Gastroesophageal sphincter (tissue), 3 donors: ENCODE measurements around the gene TAX1BP3.

Experiments used
- CTCF ChIP-seq, 4 experiments: fragments of 200-600 bp in 2 of 4; fragments of 450-650 bp in 2 of 4; sonication (generic) in 1 of 4; IDR thresholded peaks; one replicate each; pipeline ENCODE4 v1.5.1; 2017 to 2019; ENCODE audit warnings: antibody characterized with exemption in 4 of 4, mild to moderate bottlenecking in 2 of 4, moderate library complexity in 2 of 4
- EP300 ChIP-seq: sonication (generic); formaldehyde crosslinking; IDR thresholded peaks from one replicate; pipeline ENCODE4 v1.6.1; 2017; ENCODE audit warnings: antibody characterized with exemption, mild to moderate bottlenecking
- POLR2A ChIP-seq, 2 donors: fragments of 450-650 bp; IDR thresholded peaks; one replicate each; pipeline ENCODE4 v1.6.1; 2017; ENCODE audit warnings: antibody characterized with exemption in 2 of 2, mild to moderate bottlenecking in 2 of 2, moderate library complexity in 1 of 2
- POLR2AphosphoS5 ChIP-seq: sonication (generic); formaldehyde crosslinking; IDR thresholded peaks from one replicate; pipeline ENCODE4 v1.6.1; 2017; ENCODE audit warnings: antibody characterized with exemption

- TF ChIP-seq CTCF (IDR thresholded peaks at IDR 0.05) = no peak
- no peak for TF ChIP-seq POLR2AphosphoS5
- TF ChIP-seq POLR2A (IDR thresholded peaks at IDR 0.05) = no peak
- TF ChIP-seq EP300 = no peak
These were observed 55.3 kb downstream of the TAX1BP3 start for GRCh38 chr17:3613124-3613523.
